HG02973 (cell line): ENCODE data around the gene CDR2.

ENCODE experiments used
- ATAC-seq: cut with Tn5 transposase; IDR thresholded peaks from one replicate; pipeline ENCODE4 v1.9.1; 2021; ENCODE audit warnings: moderate library complexity; ENCODE audit not compliant: unreplicated experiment

CDR2 gene

GRCh38 chr16:22325598-22326368, 48.6 kb downstream of the CDR2 start:
- no peak for ATAC-seq

- ATAC-seq: no peak
Observed at GRCh38 chr16:22324787-22325597, 49.4 kb downstream of the CDR2 start.

- ATAC-seq: no peak
Observed at GRCh38 chr16:22323959-22324786, 50.2 kb downstream of the CDR2 start.

GRCh38 chr16:22323173-22323958, 51.1 kb downstream of the CDR2 start:
- ATAC-seq: no peak

GRCh38 chr16:22322741-22323140, 51.7 kb downstream of the CDR2 start:
- ATAC-seq: no peak

GRCh38 chr16:22322021-22322471, 52.4 kb downstream of the CDR2 start:
- no peak for ATAC-seq

- ATAC-seq: no peak
Observed at GRCh38 chr16:22321340-22322001, 52.9 kb downstream of the CDR2 start.

- ATAC-seq: no peak
Observed at GRCh38 chr16:22320572-22321339, 53.7 kb downstream of the CDR2 start.

GRCh38 chr16:22318690-22319358, 55.6 kb downstream of the CDR2 start:
- no peak for ATAC-seq

GRCh38 chr16:22317625-22318024, 56.8 kb downstream of the CDR2 start:
- no peak for ATAC-seq

GRCh38 chr16:22317001-22317530, 57.4 kb downstream of the CDR2 start:
- no peak for ATAC-seq

GRCh38 chr16:22316411-22316811, 58.0 kb downstream of the CDR2 start:
- ATAC-seq: no peak

GRCh38 chr16:22315979-22316378, 58.4 kb downstream of the CDR2 start:
- no peak for ATAC-seq

GRCh38 chr16:22314661-22315626, 59.5 kb downstream of the CDR2 start:
- ATAC-seq: no peak

GRCh38 chr16:22313876-22314470, 60.4 kb downstream of the CDR2 start:
- ATAC-seq: no peak

- ATAC-seq: no peak
Observed at GRCh38 chr16:22312897-22313781, 61.3 kb downstream of the CDR2 start.
